Coronary artery (tissue), 2 donors: ENCODE results near the gene DEFB114.

ENCODE experiments used
- DNase-seq: peaks from one replicate; pipeline ENCODE4 v3.0.0-alpha.2; 2017; ENCODE audit warnings: low spot score
- H3K27ac ChIP-seq, 2 donors: fragments of 200-600 bp; sonication (generic); one replicate each; pipeline ENCODE4 v1.5.1; 2016 to 2019
- H3K4me3 ChIP-seq: fragments of 200-600 bp; sonication (generic); 2 replicates; pipeline ENCODE4 v1.5.1; 2016; ENCODE audit warnings: mild to moderate bottlenecking, moderate library complexity
- CTCF ChIP-seq: fragments of 200-600 bp; sonication (generic); IDR thresholded peaks from one replicate; pipeline ENCODE4 v1.5.1; 2019; ENCODE audit warnings: antibody characterized with exemption

DEFB114 gene, protein sequence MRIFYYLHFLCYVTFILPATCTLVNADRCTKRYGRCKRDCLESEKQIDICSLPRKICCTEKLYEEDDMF

GRCh38 chr6:49964064-49964463, at the start of gene DEFB114:
Gene DEFB114 (minus strand): TSS chr6:49964164. CDS start chr6:49964105, 59 bp downstream.
- Histone ChIP-seq H3K4me3 (no peak within 1 kb of the TSS), H3K27ac (no peak within 1 kb of the TSS)
- DNase-seq, result no peak
- no peak for TF ChIP-seq CTCF

DNA sequence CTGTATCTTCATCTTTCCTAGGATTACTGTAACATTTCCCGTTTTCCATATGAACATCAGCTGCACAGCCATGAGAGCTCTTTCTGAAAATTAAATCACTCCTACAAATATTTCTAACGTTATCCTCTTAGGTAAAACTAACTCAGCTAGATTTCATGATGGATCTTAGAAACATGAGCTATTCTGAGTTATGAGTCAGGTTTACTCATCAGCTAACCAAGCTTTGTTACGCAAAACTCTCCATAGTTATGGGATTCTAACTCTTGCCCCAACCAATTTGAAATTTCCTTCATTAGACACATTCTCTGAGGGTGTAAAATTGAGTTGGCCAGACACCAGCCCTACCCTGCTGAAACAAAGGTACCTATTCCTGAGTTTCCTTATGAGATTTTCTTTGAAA, 43.9 kb upstream of the DEFB114 start:
- no peak for TF ChIP-seq CTCF
- no peak for DNase-seq
- Histone ChIP-seq H3K4me3 (no peak overlapping the region), H3K27ac (no peak overlapping the region)

GRCh38 chr6:50003139-50003538, 39.2 kb upstream of the DEFB114 start:
- no peak for TF ChIP-seq CTCF
- no peak overlapping the region for H3K4me3 ChIP-seq

DNA sequence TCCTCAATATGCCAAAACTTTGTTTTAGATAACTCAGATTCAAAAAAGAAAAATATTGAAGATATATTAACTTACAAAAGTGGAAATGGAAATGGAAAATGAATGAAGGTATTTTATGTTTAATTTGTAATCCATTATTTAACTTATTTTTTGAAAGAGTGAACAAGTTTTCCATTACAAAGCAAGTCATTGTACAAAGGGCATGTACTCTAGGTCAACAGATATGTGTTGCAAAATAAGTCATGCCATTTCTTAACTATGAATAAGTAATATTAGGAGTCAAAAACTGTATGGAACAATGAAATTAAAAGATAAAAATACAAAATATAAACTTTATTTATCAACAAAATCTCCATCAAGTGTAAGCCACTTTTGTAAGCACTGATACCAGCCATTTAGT, 31.3 kb upstream of the DEFB114 start:
- TF ChIP-seq CTCF, result no peak
- no peak for DNase-seq
- Histone ChIP-seq H3K4me3 (no peak overlapping the region), H3K27ac (no peak overlapping the region)

More at GRCh38 chr6:50003139-50003538, 39.2 kb upstream of the DEFB114 start:
- no peak overlapping the region for H3K27ac ChIP-seq
- DNase-seq, result no peak

DNA sequence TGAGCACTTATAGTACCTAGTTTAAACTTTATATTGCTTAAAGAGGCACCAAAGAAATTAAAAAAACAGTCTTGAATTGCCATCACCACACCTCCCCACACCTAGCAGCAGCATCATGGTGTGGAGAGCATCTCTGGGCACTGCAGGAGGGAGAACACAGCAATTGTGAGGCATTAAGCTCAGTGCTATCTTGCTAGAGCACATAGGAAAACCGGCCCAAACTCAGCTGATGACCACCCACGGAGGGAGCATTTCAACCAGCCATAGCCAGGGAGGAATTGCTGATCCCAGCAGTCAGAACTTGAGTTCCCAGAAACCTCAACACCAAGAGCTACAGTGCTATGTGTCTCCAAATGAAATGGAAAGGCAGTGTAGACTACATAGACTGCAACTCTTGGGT, 24.9 kb upstream of the DEFB114 start:
- no peak for DNase-seq

GRCh38 chr6:49987749-49988148, 23.8 kb upstream of the DEFB114 start:
- no peak for DNase-seq
- no peak overlapping the region for H3K27ac ChIP-seq
- no peak overlapping the region for H3K4me3 ChIP-seq
- no peak for TF ChIP-seq CTCF

More for the DNA sequence above, 24.9 kb upstream of the DEFB114 start:
- Histone ChIP-seq H3K27ac (no peak overlapping the region), H3K4me3 (no peak overlapping the region)
- no peak for TF ChIP-seq CTCF

DNA sequence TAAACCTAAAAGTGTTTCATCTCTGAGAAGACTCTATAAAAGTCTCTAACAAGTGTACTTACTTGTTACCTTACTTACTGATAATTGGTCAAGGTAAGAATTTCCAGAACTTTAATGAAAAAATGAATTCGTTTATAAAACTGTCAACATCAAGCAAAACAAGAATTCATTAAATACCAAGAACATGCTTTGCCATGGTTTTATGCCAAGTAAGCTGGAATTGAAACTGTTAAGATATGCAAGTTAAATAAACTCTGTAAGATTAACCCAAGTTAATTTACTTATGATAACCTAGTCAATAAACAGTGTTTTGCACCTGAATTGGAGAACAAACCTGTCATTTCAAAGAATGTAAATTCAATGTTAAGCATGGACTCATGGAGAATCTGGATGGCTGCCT, 22.6 kb upstream of the DEFB114 start:
- Histone ChIP-seq H3K27ac (no peak overlapping the region), H3K4me3 (no peak overlapping the region)
- no peak for TF ChIP-seq CTCF
- DNase-seq, result no peak
